Activated CD8-positive, alpha-beta memory T cell treated with anti-CD3 and anti-CD28 coated beads for 24 hours (primary cell): ENCODE data around the gene SLC4A2.
A peak's percentile ranks its signal among the peaks of the same experiment; 100 is the strongest.

ENCODE experiments used
- DNase-seq: peaks from one replicate; pipeline ENCODE4 v3.0.0-alpha.2; 2020

Gene SLC4A2

DNA sequence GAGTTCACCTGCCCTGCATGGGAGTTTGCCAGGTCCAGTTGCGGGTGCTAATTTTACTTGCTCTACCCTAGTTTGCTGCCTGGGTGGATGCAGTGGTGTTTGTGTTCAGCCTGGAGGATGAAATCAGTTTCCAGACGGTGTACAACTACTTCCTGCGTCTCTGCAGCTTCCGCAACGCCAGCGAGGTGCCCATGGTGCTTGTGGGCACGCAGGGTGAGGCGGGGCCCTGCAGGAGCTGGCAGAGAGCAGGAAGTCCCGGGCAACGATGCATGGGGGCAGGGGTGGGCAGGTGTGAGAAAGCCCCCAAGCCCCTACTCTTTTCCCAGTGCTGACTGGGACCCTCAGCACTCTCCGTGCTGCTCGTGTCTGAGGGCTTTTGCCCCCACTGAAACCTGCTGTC, 58.2 kb downstream of the SLC4A2 start:
- no peak for DNase-seq

- no peak for DNase-seq
These were observed 59.0 kb downstream of the SLC4A2 start for GRCh38 chr7:151118108-151119054.

- DNase-seq: no peak
These were observed 59.6 kb downstream of the SLC4A2 start for GRCh38 chr7:151119055-151119415.

DNA sequence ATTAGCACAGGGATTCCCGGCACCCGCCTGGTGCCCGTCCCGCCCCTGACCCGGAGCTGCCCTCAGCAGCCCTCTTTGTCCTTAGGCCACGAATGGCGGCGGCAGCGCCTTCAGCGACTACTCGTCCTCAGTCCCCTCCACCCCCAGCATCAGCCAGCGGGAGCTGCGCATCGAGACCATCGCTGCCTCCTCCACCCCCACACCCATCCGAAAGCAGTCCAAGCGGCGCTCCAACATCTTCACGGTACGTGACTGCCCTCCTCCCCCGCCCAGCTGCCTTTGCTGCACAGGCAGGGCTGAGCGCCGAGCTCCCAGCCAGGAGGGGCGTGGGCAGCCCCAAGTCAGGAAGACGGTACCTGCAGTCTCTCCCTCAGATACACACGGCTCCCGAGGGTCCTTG, 60.5 kb downstream of the SLC4A2 start:
- DNase-seq: no peak

- no peak for DNase-seq
These were observed 61.5 kb downstream of the SLC4A2 start for GRCh38 chr7:151120896-151121295.

DNA sequence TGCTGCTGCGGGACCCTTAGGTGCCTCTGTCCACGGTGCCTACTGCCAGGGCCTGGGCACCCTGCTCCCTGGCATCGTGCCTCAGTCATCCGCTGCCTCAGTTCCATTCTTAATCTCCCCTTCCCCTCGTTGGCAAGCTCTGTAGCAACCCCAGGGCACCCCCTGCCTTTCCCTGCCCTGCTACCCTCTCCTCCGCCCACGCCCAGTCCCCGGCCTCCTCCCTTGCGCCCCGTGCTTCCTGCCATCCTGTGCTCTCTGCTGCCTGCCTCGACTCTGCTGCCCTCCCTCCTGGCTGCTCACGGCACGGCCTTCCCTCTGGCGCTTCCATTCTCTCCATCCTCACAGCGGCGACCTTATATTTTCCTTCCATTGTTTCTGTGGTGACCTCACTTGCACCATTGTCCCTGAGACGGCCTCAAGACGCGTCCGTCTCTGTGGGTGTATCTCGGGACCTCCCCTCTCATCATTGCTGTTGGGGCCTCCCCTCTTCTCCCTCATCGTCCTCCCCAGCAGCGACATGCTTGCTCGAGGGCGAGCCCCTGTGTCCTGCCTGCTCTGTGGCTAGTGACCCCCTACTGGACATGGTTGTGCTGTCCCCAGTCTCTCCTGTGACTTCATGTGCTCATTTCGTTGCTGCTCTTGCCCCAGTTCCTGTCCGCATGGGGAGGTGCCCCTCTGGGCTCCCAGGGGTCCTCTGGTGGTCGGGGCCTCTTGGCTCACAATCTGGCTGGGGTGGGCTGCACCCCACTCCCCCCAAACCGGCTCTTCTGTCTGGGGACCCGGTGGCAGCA, 62.2 kb downstream of the SLC4A2 start:
- no peak for DNase-seq

GRCh38 chr7:151122276-151122675, 62.9 kb downstream of the SLC4A2 start:
- DNase-seq: no peak

DNA sequence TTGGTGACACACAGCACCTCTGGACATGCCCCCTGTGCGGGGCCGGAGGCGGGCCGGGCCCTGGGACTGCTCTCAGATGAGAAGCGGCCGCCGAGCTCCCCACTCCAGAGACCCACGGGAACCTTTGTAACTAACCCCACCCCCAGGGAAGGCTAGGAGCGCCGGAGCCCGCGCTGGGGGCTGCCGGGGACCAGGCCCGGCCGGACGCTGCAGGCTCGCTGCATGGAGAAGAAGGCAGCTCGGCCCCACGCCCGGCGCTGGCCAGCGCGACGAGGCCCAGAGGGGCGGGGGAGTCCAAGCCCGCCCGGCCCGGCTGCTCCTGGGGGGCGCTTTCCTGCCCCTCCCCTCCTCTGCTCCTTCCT, 63.4 kb downstream of the SLC4A2 start:
- no peak for DNase-seq

DNA sequence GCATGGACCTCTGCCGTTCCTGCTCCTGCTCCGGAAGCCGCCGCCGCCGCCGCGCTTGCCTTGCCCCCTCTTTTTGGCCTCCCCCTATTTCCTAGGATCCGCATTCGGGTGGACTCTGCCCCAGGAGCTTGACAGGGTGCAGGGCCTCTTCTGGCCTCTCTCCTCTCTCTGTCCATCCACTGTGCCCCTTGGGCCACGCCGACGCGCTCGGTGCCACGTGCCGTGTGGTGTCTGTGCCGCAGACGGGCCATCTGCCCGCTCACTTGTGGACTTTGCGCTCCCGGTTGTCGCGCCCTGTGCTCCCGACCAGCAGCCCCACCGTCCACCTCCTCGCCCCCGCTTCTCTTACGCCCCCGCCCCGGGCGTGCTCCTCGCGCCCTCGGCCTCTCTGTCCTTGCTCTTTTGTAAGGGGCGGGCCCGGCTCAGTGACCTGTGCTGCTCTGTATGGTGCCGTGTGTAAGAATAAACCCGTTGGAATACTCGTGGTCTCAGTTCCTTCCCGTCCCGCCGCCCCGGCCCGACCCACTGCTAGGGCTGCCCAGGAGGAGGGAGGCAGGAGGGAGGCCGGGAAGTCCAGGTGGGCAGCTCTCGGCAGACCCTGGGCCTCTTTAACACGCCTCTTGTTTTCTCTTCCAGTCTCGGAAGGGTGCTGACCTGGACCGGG, 63.9 kb downstream of the SLC4A2 start:
- DNase-seq: no peak

GRCh38 chr7:151123822-151124464, 64.6 kb downstream of the SLC4A2 start:
- DNase-seq: peak; percentile 93

- DNase-seq: no peak
These were observed 65.1 kb downstream of the SLC4A2 start for GRCh38 chr7:151124481-151124880.

DNA sequence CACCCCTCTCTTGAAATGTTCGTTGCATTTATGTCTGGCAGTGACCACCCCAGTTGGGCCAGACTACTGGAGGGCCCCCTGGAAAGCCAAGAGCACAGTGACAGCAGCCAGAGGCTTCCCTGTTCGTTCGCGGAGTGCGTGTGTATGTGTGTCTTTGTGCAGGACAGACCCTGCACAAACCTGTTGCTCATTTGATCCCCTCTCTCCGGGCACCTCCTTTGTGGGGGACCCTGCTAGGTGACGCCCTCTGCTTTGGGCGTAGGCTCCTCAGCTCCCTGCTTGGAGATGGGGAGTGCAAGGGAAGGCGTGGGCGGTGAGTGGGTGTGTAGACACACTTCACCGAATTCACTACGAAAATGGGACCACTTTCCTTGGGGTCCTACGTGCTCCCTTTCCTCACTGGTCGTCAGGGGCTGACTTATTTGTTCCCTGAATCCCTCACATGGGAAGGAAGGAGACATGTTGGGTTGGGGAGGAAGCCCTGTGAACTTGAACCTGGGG, 65.6 kb downstream of the SLC4A2 start:
- no peak for DNase-seq

GRCh38 chr7:151125470-151125845, 66.1 kb downstream of the SLC4A2 start:
- DNase-seq: no peak

DNA sequence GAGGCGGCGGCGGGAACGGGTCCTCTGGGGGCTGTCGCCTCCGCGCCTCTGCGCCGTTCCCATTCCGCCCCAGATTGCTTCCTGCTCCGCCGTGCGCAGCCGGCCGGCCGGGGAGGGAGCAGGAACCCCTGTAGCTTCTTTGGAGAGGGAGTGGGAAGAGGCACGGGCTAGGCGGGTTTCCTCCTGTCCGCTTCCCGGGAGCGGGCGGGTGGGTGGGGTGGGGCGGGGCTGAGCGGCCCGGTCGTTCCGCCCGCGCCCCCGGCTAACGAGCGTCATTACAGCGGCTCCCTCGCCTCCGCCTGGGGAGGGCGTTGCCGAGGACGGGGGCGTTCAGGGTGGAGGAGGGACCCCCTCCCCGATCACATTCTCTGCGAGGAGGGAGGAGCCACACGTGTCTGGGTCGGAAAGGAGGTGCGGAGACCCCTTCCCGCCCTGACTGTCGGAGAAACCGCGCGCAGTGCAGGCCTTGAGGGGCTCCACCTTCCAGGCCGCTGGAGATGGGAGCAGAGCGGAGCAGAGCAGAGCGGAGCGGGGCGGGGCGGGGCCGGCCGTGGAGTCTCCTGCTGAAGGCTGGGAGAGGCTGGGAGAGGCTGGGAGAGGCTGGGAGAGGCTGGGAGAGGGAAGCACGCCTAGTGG, 66.6 kb downstream of the SLC4A2 start:
- DNase-seq: no peak
